Left hindlimb (tissue), 1 donor: ENCODE data around the gene CHSY1.
"Not testable (repeated sequence)": the region's sequence is repeated elsewhere in the genome, so short reads cannot be mapped to it uniquely, and the experiment has no call there.

ENCODE experiments used
- DNase-seq: peaks from one replicate; pipeline ENCODE4 v3.0.0-alpha.2; 2018

CHSY1 gene

GRCh38 chr15:101244036-101244781 lies 7.6 kb downstream of the CHSY1 start:
- no peak for DNase-seq

GRCh38 chr15:101243420-101243819 lies 8.4 kb downstream of the CHSY1 start:
- DNase-seq = no peak

- DNase-seq = no peak
Observed at GRCh38 chr15:101242999-101243336, 8.9 kb downstream of the CHSY1 start.

GRCh38 chr15:101242160-101242998 lies 9.5 kb downstream of the CHSY1 start:
- no peak for DNase-seq

- DNase-seq = no peak
Observed at GRCh38 chr15:101240358-101240757, 11.5 kb downstream of the CHSY1 start.

GRCh38 chr15:101239724-101240136 lies 12.1 kb downstream of the CHSY1 start:
- no peak for DNase-seq

GRCh38 chr15:101237251-101237650 lies 14.6 kb downstream of the CHSY1 start:
- DNase-seq = no peak

- DNase-seq = no peak
Observed at GRCh38 chr15:101233651-101234280, 18.1 kb downstream of the CHSY1 start.

- DNase-seq = no peak
Observed at GRCh38 chr15:101232677-101233076, 19.2 kb downstream of the CHSY1 start.

GRCh38 chr15:101228313-101228712 lies 23.5 kb downstream of the CHSY1 start:
- DNase-seq = no peak

- no peak for DNase-seq
Observed at GRCh38 chr15:101225658-101226057, 26.2 kb downstream of the CHSY1 start.

GRCh38 chr15:101221902-101222301 lies 29.9 kb downstream of the CHSY1 start:
- DNase-seq = no peak

GRCh38 chr15:101220060-101220459 lies 31.8 kb downstream of the CHSY1 start:
- DNase-seq = no peak

- no peak for DNase-seq
Observed at GRCh38 chr15:101219441-101219840, 32.4 kb downstream of the CHSY1 start.

GRCh38 chr15:101217446-101217845 lies 34.4 kb downstream of the CHSY1 start:
- no peak for DNase-seq

GRCh38 chr15:101216100-101216499 lies 35.7 kb downstream of the CHSY1 start:
- DNase-seq = no peak

GRCh38 chr15:101215681-101216080 lies 36.2 kb downstream of the CHSY1 start:
- DNase-seq = no peak

- DNase-seq = not testable (repeated sequence)
Observed at GRCh38 chr15:101214435-101215097, 37.3 kb downstream of the CHSY1 start.

GRCh38 chr15:101213570-101213969 lies 38.3 kb downstream of the CHSY1 start:
- DNase-seq = no peak

GRCh38 chr15:101213147-101213546 lies 38.7 kb downstream of the CHSY1 start:
- DNase-seq = no peak

- DNase-seq = no peak
Observed at GRCh38 chr15:101211897-101212296, 40.0 kb downstream of the CHSY1 start.

GRCh38 chr15:101210466-101210865 lies 41.4 kb downstream of the CHSY1 start:
- DNase-seq = no peak

- DNase-seq = no peak
Observed at GRCh38 chr15:101210058-101210457, 41.8 kb downstream of the CHSY1 start.
